SK-N-MC (cell line): ENCODE measurements around the gene ZNF775.

Experiments used
- EZH2 ChIP-seq: fragments of 200-600 bp; sonication (generic); IDR thresholded peaks from one replicate; pipeline ENCODE4 v1.6.1; 2017; ENCODE audit warnings: antibody characterized with exemption
- FOXP2 ChIP-seq: optimal IDR thresholded peaks from 2 replicates; pipeline ENCODE3; 2011; ENCODE audit warnings: mild to moderate bottlenecking, moderate library complexity; ENCODE audit not compliant: insufficient read depth; ENCODE audit errors: extremely low read length, control extremely low read depth
- POLR2AphosphoS5 ChIP-seq: IDR thresholded peaks from 2 replicates; pipeline ENCODE4 v1.6.1; 2012; ENCODE audit warnings: mild to moderate bottlenecking, low read depth, low read length, borderline replicate concordance

DNA sequence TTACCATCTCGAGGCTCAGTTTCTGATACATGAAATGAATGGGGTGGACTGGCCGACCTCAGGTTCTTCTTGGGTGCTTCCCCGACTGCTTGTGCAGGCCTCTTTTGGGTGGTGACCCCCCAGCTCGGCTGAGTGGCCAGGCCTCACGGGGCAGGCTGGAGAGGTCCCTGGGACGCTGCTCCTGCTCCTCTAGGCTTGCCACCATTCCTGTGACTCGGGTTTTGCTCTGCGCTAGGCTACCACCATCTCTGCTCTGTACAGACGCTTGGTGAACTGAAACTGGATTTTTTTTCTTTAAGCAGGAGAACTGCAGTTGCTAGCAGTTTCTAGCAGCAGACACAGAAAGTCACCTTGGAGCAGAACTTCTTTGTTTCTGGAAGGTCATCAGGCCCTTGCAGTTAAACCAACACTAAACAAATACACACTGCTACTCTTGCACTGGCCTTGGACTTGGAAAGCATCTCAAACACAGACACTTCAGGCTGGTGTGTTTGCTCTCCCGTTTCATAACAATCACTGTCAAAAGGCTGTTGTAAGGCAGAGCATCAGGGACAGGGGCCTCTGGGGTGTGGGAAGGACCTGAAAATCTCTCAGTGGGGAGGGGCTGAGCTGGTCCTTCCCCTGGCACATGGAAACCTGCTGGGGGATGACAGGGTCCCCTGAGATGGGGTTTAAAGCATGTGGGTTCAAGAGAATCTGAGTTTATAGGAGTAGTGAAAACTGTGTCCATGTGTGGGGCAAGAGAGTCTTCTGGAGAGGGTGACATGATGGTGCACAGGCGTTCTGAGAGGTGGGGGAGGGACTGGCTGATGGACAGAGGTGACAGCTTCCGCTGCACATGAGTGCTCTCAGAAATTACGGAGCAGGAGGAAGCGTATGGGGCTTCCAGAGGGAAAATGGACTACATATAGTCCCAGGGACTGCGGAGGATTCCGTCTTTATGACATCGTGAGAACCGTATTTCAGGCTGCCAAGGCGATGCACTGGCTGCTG is 36.3 kb downstream of the ZNF775 start:
- TF ChIP-seq POLR2AphosphoS5 (no peak), EZH2 (no peak), FOXP2 (no peak)
